GM18858 (cell line): ENCODE measurements around the gene RAD51B.

Experiments
- ATAC-seq: cut with Tn5 transposase; IDR thresholded peaks from one replicate; pipeline ENCODE4 v1.9.1; 2021; ENCODE audit not compliant: unreplicated experiment

RAD51B gene

DNA sequence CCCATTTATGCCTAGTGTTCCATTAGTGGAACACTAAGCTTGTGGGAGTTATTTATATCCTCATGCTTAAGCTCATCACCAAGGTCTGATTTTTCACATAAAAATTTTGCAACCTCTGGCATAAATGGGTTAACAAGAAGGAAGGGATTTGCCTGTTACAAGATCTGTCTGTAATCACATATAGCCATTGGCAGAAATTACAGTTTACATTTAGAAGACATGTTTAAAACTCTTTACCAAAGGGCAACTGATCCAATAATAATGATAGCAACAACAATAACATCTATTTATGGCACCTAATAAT lies 550.4 kb downstream of the RAD51B start:
- ATAC-seq: no peak

DNA sequence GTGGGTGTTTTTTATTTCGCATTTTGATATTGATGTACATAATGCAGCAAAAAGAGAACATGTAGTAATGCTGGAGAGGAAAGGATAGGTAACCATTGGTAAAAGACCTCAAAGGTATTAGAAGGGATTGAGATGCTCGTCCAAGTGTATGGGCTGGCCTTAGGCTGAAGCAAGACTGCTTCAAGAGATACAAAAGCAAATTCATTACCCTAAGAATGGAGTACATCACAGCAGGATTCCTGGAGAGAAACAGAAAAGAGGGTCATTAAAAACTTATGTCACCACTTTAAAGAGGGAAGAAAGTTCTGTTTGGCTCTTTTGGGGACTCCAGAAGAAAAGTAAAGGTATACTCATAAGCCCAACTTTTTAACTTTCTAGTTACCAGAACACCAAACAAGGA lies 552.8 kb downstream of the RAD51B start:
- ATAC-seq: no peak

DNA sequence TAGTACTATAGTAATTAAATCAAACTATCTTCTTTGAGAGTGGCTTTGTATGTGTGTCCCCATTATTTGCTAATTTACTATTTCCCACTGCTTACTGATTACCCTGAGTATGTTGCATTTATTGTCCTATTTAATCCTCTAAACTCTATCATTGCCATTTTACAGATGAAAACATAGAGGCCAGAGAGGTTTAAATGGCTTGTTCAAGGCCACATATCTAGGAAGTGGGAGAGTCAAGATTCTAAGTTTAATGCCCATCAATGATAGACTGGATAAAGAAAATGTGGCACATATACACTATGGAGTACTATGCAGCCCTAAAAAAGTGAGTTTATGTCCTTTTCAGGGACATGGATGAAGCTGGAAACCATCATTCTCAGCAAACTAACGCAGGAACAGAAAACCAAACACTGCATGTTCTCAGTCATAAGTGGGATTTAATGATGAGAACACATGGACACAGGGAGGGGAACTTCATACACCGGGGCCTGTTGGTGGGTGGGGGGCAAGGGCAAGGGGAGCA lies 553.6 kb downstream of the RAD51B start:
- ATAC-seq: no peak

DNA sequence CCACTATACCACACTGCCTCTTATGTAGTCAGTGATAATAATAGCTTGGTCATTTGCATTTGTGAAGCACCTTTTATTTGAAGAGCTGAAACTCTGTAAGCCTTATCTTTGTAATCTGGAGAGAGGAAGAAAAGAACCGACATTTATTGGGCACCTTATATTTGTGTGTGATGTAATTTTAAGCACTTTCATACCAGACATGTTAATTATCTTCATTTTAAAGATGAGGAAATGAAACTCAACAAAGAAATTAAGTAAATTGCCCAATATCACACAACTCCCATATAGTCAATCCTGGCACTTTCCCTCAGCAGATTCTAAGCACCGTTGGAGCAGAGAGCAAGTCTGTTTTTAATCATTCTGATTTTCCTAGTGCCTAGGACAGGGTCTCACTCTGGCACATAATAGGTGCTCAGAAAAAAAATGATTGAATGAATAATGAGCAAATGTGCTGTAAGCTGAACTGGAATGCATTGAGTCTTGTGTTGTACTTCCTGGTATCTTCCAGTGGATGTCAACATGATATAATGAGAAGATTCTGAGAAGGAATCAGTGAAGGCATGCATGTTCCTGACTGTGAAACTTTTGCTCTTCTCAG lies 554.4 kb downstream of the RAD51B start:
- no peak for ATAC-seq

DNA sequence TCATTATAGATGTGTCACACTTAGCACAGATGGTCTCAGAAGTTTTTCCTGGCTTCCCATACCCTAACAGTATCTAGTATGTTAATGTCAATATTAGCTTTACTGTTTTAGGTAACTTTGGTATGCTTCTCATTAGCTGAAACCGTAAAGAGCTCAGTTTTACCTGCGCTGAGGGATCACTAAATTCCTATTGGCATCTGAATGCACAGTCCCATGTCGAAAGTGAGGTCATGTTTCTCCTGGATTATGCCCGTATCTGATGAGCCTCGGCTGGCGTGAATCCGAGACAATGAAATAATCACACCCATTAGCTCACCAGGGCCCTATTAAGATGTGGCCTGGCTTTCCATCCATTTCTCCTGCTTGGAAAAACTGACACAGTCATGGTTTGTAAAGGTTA lies 555.1 kb downstream of the RAD51B start:
- no peak for ATAC-seq

DNA sequence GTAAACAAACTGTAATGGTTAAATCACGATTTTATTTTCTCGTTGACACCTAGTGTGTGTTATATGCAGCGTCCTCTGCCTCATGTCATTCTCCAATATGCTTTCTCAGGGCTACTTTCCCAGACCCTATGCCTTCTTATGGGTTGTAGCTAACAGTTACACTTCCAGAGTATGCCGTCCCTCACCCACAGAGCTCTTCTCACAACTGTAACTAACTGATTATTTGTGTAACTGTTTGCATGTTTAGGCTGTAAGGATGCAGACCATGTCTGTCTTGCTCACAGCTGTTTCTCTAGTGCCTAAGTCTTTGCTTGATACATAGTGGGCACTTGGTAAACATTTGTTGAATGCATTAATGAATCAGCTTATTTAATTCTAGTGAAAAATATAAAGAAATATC lies 555.8 kb downstream of the RAD51B start:
- ATAC-seq: no peak

DNA sequence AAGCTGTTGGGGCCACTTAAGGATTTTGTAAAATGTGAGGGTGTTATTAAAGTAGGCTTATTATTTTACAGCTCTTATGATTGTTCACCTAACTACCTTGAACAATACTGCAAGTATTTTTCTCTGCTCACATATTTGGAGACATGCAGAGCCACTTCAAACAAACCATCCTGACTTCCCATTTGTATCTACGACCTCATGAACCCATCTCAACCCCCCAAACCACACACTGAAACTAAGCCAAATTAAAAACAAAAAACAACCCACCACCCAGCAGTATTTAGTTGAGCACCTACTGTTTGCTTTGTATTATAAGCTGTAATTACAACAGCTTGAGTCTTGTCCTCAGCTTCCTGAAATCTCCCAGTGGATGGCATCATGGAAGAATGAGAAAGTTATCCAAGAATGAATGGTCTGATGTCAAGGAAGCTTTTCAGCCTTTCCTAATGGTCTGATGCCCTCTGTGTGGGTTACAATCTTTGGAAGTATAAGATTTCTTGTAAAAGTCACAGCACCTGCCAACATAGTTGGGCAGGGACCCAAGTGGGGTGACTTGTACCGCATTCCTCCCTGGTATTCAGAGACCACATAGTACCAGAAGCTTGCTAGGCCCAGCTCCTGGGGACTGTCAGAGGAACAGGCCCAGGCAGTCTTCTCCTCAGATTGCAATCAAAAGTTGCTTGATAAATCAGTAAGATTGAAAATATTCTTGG lies 556.6 kb downstream of the RAD51B start:
- ATAC-seq: no peak

DNA sequence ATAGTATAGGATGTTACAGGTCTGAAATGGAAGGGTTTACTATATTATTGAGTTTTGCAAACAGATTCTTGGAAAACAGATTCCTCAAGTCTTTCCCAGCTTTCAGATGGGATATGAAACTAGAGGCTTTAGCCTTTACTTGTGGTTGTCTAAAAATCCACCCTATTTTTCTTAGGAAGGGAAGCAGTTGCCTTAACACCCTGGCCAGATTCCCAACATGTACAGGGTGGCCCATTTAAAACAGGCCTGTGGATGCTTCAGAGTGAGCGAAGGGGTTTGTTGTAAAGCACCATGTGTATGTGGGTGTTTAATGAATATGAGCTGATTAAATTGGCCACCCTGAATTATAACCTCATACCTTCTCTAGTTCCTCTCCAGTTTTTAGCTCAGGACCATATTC lies 557.4 kb downstream of the RAD51B start:
- ATAC-seq: no peak

DNA sequence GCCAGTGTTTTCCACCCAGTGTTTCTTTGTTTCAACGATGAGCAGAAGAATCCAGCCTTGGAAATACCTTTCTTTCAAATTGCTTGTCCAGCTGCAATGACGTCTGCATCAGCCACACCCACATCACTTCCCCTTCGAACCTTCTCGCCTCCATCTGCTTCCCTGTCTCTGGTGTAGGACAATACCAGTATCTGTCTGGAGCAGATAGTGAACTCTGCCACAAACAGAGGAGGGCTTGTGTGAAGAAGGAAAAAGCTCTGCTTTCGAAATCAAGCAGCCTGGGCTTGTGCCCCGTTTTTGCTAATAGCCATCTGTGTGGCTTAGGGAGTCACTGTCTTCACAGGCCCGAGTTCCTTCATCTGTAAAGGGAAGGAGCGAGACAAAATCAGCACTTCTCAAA lies 557.9 kb downstream of the RAD51B start:
- ATAC-seq: no peak

DNA sequence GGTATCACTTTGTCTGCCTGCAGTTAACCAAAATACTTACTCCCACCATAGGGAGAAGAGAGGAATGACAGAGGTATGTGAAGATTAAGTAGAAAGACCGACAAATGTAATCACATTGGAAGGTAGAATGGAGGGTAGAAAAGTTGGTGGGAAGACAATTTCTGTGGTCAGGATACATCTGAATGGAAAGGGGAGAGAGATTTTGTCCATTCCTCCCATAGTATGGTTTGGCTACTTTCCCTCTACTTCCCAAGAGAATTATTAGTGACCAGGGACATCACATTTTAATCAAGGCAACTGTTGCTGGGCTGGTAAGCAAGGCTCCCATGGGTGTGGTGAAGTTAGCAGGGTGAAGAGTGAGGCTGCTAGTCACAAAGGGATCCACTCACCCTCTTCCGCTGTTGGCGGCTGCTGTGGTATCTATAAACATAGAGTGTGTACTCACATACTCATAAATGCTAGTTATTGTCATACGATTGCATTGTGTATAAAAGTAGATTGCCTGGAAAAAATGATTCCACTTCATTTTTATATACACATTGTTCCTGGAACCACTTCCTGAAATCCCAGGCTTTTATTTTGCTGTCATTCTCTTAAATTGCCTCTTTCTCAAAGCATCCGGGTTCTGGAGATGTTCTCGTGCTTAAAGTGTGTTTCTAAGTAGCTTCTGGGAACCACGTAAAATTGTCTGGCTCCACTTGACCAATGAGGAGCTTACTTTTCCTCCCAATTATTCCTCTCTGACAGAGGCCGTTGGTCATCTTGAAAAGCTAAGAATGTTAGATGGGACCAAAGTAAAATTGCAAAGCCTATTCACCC lies 560.1 kb downstream of the RAD51B start:
- no peak for ATAC-seq

DNA sequence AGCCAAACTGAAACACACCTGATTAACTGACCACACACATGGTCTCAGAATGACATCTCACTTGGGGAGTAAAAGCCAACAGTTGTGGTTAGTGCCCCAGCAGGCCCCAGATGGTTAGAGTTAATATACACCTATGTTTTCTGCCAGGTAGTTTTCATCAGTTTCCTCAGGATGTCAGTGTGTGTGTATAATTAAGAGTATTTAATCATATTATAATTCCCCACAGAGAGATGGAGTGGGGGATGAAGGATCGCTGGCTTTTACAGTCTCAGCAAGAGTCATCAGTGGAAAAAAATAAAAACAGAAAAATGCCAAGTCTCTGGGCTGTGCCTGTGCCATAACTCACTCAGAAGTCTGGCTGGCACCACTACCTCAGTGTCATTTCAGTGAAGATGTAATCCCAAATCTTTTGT lies 560.8 kb downstream of the RAD51B start:
- no peak for ATAC-seq

DNA sequence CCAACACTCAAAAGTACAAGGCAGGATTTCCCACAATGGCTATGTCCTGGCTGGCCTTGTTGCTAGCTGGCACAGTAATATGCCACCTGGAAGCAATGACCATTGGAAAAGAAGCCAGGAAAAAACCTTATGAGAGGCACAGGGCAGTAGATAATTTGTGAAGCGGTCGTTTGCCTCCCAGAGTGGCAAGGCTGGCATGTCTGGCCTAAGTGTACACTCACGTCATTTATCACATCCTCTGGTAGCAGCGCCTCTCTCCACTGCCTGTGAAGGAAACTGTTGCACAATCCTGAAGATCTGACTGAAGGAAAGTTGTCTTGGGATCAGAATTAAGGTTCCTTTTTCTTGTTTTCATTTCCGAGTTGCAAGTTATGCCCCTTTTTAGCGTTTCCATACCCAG lies 564.8 kb downstream of the RAD51B start:
- no peak for ATAC-seq

DNA sequence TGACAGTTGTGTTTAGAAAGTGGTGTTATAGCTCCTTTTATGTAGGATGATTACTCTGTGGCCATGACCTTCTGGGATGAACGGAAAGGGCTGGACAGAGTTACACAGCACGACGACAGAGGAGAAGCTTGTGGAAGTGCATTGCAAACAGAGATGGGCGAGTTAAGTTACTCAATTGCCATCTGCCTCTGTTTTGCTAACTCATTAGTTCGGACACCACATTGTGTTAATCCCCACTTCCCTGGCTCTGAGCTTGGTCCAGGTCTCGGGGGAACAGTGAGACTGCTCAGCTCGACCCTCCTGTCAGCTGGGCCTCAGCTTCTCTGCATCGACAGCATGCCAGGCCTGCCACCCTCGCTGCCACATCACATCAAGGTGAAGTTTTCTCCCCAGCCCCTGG lies 565.3 kb downstream of the RAD51B start:
- ATAC-seq: no peak

DNA sequence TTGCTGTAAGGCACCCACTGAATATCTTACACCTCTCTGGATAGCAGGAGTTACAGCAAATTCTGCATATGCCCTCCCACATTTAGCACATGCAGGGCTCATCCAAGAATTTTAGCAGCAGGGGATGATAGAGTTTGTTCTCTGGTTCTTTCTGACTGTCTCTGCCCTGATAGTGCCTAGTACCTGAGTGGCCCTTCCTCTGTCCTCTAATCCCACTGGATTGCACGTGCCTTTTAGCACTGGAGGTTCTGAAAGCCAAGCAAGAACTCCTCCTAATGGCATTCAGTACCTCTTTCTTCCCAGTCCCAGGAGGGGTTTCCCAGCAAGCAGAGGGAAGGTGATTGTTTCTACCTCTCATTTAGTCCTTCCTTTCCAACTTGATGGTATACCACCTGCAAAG lies 566.9 kb downstream of the RAD51B start:
- ATAC-seq: no peak

DNA sequence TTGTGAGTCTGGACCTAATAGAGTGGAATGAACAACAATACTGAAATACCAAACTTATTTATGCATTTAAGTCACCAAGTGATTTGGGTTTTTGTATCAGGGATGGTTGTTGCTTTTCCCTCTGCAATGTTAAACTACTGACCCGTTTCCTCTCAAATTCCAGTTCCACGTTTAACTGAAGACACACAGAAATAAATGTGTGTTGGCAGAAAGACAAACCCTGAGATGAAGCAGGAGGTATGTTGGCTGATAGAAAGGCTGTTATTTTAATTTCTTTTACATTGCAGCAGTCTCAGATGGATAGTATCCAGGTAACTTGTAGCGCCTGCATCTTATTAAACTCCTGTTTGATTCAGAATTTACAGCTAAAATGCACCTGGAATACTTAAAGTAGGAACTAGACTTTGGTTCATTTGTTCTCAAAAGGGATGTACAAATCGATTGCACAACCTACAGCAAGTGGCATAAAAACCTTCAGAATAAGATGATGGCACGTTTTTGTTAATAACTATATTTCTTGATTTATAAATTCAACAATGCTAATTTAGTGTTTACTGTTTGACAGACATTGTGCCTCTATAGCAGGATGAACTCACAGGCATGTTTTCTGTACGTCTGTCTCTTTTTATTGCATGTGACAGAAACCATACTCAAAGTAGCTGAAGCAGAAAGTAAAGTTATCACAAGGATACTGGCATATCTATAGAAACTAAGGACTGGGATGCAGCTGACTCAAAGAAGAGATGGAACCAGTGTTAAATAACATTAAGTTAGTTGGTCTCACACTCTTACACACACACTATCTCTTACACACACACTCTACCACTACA lies 567.6 kb downstream of the RAD51B start:
- ATAC-seq: no peak

DNA sequence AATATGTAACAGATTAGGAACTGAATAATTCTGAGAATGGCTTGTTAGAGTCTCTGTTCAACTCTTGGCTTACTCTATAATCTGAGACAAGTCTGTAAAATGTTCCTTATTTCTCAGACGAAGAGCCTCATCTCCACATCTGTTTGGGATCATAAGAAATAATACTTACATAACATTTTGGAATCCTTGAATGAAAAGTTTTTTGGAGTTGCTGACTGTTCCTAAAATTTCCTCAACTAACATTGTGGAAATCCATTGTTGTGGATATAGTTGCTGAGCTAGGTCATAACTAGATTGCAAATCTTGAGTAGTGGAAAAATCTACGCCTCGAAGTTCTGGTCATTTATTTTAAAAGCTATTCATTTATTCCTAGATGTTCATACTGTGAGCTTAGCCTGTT lies 570.4 kb downstream of the RAD51B start:
- ATAC-seq: no peak

DNA sequence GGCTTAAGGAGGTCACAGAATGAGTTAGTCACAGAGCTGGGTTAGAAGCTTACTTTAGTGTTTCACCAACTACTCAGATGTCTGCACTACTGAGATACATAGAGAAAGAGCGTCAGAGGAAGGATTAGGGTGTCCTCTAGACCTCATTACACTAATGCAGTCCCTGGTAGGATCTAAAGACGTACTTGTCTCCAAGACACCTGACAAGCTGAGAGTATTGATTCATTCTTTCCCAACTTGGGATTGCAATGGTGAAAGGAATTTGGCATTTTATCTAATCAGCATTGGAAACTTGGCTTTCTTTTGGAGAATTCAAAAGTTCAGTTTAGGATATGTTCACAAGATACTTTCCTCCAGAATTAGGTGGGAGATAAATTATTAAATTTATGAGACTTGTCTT lies 571.2 kb downstream of the RAD51B start:
- ATAC-seq: no peak

DNA sequence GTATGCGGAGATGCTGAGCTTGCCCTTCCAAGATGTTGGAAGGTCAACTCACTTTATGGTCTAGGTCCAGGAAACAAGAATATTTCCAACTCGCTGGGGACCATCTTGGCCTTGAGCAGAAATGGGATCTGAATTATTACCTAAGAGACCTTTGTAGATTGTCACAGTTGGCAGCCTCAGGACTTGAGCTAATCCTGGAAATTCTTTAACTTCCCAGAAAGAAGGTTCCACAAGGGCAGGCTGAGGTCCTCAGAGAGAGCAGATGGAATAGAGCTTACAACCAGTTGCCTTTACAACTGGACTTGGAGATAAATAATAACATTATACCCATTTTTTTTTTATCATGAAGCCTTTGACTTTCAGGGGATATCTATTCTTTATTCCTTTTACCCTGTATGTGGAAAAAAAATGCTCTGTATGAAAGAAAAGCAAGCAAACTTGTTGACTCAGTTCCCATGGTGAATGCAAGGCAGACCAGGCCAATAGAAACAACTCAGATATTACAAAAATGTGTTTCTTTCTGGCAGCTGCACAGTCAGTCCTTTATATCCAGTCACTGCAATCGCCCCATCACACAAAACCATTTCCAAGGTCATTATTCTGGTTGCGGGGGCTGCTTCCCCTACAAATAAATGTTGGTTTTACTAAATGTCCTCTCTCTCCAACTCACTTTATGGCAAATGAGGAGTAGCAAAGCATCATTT lies 571.9 kb downstream of the RAD51B start:
- ATAC-seq: no peak

DNA sequence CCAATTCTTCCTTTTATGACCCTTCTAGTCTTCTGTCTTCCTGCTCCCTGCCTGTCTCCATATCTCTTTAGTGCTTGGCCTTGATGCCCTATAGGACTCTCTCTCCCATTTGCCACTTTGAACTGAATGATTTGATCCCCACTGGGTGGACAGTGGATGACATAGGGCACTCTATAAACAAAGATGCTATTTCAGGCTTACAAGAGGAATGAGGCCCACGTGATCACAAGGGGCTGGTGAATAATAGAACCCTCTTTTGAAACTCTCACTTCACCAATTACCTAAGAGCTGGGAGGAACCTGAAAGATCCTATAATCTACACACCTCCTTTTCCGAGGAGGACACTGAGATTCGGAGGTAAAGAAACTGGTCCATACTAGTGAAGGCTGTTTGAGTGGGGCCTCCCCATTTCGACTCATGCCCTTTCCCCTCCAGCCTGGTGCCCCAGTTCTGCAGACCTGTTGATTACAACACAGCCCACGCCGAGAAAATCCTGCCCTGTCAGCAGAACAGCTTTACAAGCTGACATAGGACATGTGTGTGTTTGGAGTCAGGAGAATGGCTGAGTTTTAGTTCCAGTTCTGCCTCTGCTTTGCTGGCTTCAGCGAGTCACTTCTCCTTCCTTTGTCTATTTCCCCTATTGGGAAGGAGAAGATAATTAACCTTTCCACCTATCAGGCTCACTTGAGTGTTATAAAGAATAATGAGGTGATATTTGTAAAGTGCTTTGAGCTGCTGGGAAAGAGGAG lies 573.0 kb downstream of the RAD51B start:
- ATAC-seq: no peak

DNA sequence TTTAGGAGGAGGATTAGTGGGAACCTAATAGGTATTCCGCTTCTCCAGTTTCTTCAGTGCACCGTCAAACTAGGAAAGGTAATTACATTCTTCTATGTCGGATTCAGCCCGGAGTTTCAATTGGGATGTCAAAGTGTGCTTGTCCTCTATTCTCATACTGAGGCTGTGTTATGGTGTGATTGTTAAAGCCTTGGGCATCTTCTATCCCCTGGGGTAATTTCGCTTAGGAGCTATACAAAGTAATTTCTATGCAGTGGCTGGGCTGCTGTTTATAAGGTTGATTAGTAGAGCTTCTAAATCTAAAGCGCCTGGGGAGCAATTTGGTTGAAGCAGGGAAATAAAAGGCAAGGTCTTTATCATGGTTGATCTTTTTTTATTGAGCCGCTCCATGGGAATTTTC lies 573.7 kb downstream of the RAD51B start:
- ATAC-seq: no peak
